Measurements from ENCODE around the gene NCKAP5L.

DNA sequence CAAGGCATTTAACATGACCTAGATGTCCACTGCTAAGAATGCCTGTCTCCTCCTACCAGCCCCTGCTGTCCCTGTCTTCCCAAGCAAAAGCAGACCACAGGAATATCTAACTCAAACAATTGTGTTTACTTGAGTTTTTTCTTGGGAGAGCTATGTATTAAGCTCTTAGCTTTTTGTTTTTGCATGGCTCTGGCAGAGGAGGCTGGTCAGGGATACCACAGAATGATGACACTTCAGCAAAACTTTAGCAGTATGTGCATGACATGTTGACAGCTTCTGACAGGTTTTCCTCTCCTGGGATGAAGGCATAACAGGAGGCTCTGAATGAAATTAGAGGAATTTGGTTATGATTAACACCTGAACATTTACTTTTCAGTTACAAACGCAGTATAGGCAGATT lies 79.9 kb downstream of the NCKAP5L start:
- TF ChIP-seq ZNF274 (IDR thresholded peaks at IDR 0.05; ENCODE audit: low read depth, low read length) = no peak
- TF ChIP-seq SUZ12 (IDR thresholded peaks at IDR 0.05; ENCODE audit: extremely low read depth, insufficient read depth, insufficient read length) = no peak
- no peak for TF ChIP-seq YY1 (IDR thresholded peaks at IDR 0.05; ENCODE audit: insufficient read depth, insufficient read length)
